Astrocyte (in vitro differentiated cells and primary cell): ENCODE data around the gene GSN. TPM values are rescaled to one million over a fixed set of nuclear protein-coding genes. Genes with fewer than 3 reads are reported as not detected.
A peak's percentile ranks its signal among the peaks of the same experiment; 100 is the strongest.
"Not testable (repeated sequence)": the region's sequence is repeated elsewhere in the genome, so short reads cannot be mapped to it uniquely, and the experiment has no call there.

Experiments
- DNase-seq: peaks from one replicate; pipeline ENCODE4 v3.0.0-alpha.2; 2010; ENCODE audit warnings: low read depth
- FAIRE-seq: peaks from 2 replicates; lab custom pipeline; 2011; peaks lifted over from hg19 to GRCh38; lab: Jason Lieb, UNC
- H2AFZ ChIP-seq: 2 replicates; pipeline ENCODE4 v1.6.0; 2012; ENCODE audit warnings: low read depth, low read length, inconsistent platforms
- H3K27ac ChIP-seq: 2 replicates; pipeline ENCODE4 v1.5.1; 2011; ENCODE audit warnings: low read depth, low read length, inconsistent platforms
- H3K27me3 ChIP-seq: 2 replicates; pipeline ENCODE4 v1.6.0; 2011; ENCODE audit warnings: low read length, inconsistent platforms; ENCODE audit not compliant: insufficient read depth
- H3K36me3 ChIP-seq: 2 replicates; pipeline ENCODE4 v1.5.1; 2011; ENCODE audit warnings: low read length, inconsistent platforms; ENCODE audit not compliant: insufficient read depth
- H3K4me1 ChIP-seq: 2 replicates; pipeline ENCODE4 v1.5.1; 2011; ENCODE audit warnings: low read length, inconsistent platforms; ENCODE audit not compliant: insufficient read depth
- H3K4me2 ChIP-seq: 2 replicates; pipeline ENCODE4 v1.6.0; 2012; ENCODE audit warnings: low read length, inconsistent platforms
- H3K4me3 ChIP-seq: 2 replicates; pipeline ENCODE4 v1.5.1; 2011; ENCODE audit warnings: low read depth, mild to moderate bottlenecking, low read length, inconsistent platforms; ENCODE audit not compliant: insufficient read depth
- H3K79me2 ChIP-seq: 2 replicates; pipeline ENCODE4 v1.6.0; 2012; ENCODE audit warnings: mild to moderate bottlenecking, low read length, inconsistent platforms; ENCODE audit not compliant: insufficient read depth
- H3K9ac ChIP-seq: 2 replicates; pipeline ENCODE4 v1.6.0; 2012; ENCODE audit warnings: mild to moderate bottlenecking, low read length, inconsistent platforms
- H3K9me3 ChIP-seq: 2 replicates; pipeline ENCODE4 v1.5.1; 2012; ENCODE audit warnings: low read depth, mild to moderate bottlenecking, low read length, inconsistent platforms; ENCODE audit not compliant: insufficient read depth
- H4K20me1 ChIP-seq: 2 replicates; pipeline ENCODE4 v1.6.0; 2012; ENCODE audit warnings: low read length, inconsistent platforms; ENCODE audit not compliant: insufficient read depth
- H3K27ac Mint-ChIP-seq: one replicate; pipeline ENCODE4 v1.8.0; 2021; ENCODE audit warnings: mild to moderate bottlenecking, mixed read lengths; ENCODE audit not compliant: unreplicated experiment
- H3K27me3 Mint-ChIP-seq: one replicate; pipeline ENCODE4 v1.8.0; 2021; ENCODE audit warnings: low read depth, mixed read lengths; ENCODE audit not compliant: unreplicated experiment
- H3K36me3 Mint-ChIP-seq: one replicate; pipeline ENCODE4 v1.8.0; 2021; ENCODE audit warnings: low read depth, mixed read lengths; ENCODE audit not compliant: unreplicated experiment
- H3K4me1 Mint-ChIP-seq: one replicate; pipeline ENCODE4 v1.8.0; 2021; ENCODE audit warnings: low read depth, mixed read lengths; ENCODE audit not compliant: unreplicated experiment
- H3K4me3 Mint-ChIP-seq: one replicate; pipeline ENCODE4 v1.8.0; 2021; ENCODE audit warnings: mild to moderate bottlenecking, moderate library complexity, mixed read lengths; ENCODE audit not compliant: unreplicated experiment
- H3K9me3 Mint-ChIP-seq: one replicate; pipeline ENCODE4 v1.8.0; 2021; ENCODE audit warnings: mild to moderate bottlenecking, mixed read lengths; ENCODE audit not compliant: unreplicated experiment
- EZH2 ChIP-seq: IDR thresholded peaks from 2 replicates; pipeline ENCODE4 v1.6.1; 2012; ENCODE audit warnings: mild to moderate bottlenecking, low read length, inconsistent platforms; ENCODE audit not compliant: insufficient read depth
- total RNA-seq: library from RNA; stranded (reverse); gene quantifications from 2 replicates; pipeline ENCODE4 v1.2.1, GENCODE V29; 2021
- TF ChIP-seq, protein P1 (sequence below): IDR thresholded peaks from 2 replicates; pipeline ENCODE4 v1.5.1; 2011; ENCODE audit warnings: low read depth, mild to moderate bottlenecking, inconsistent platforms, low read length, moderate library complexity; ENCODE audit not compliant: insufficient read depth

The GSN gene
- total RNA-seq, 1 donor from 2014 or later: 260 TPM

GRCh38 chr9:121289772-121290370, 21.9 kb downstream of the GSN start:
- Histone ChIP-seq H3K9me3 (no peaks in the 10 kb centered on the region), H3K79me2 (peaks cover 25% of the 10 kb centered on the region), H4K20me1 (peaks cover 20% of the 10 kb centered on the region), H3K4me2 (peak overlapping the region; percentile 55), H3K4me3 (no peak overlapping the region), H3K36me3 (peaks cover 8% of the 10 kb centered on the region), H3K27me3 (no peaks in the 10 kb centered on the region), H3K4me1 (peaks cover 42% of the 10 kb centered on the region), H2AFZ (no peak overlapping the region), H3K27ac (peak overlapping the region; percentile 57), H3K9ac (peak overlapping the region; percentile 39)
- peak overlapping the region; percentile 57 for H3K4me3 Mint-ChIP-seq
- H3K27me3 Mint-ChIP-seq: no peaks in the 10 kb centered on the region
- H3K4me1 Mint-ChIP-seq: peaks cover 39% of the 10 kb centered on the region
- peak overlapping the region; percentile 99 for H3K27ac Mint-ChIP-seq
- peaks cover 14% of the 10 kb centered on the region for H3K36me3 Mint-ChIP-seq
- FAIRE-seq (no peak), DNase-seq (no peak)
- TF ChIP-seq, protein P1, sequence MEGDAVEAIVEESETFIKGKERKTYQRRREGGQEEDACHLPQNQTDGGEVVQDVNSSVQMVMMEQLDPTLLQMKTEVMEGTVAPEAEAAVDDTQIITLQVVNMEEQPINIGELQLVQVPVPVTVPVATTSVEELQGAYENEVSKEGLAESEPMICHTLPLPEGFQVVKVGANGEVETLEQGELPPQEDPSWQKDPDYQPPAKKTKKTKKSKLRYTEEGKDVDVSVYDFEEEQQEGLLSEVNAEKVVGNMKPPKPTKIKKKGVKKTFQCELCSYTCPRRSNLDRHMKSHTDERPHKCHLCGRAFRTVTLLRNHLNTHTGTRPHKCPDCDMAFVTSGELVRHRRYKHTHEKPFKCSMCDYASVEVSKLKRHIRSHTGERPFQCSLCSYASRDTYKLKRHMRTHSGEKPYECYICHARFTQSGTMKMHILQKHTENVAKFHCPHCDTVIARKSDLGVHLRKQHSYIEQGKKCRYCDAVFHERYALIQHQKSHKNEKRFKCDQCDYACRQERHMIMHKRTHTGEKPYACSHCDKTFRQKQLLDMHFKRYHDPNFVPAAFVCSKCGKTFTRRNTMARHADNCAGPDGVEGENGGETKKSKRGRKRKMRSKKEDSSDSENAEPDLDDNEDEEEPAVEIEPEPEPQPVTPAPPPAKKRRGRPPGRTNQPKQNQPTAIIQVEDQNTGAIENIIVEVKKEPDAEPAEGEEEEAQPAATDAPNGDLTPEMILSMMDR: no peak
- TF ChIP-seq EZH2: no peak
- no peaks in the 10 kb centered on the region for H3K9me3 Mint-ChIP-seq

- peaks cover 31% of the 10 kb centered on the region for H3K4me1 ChIP-seq
- not testable (repeated sequence) for FAIRE-seq, H3K9me3 Mint-ChIP-seq, H3K27ac Mint-ChIP-seq, H2AFZ ChIP-seq, H3K27me3 Mint-ChIP-seq, H3K9me3 ChIP-seq, H3K36me3 ChIP-seq, H3K4me3 Mint-ChIP-seq, H3K4me3 ChIP-seq, H3K27ac ChIP-seq, H3K27me3 ChIP-seq, DNase-seq, H3K9ac ChIP-seq, H3K4me2 ChIP-seq
- peaks cover 30% of the 10 kb centered on the region for H3K79me2 ChIP-seq
- peaks cover 32% of the 10 kb centered on the region for H3K4me1 Mint-ChIP-seq
- H4K20me1 ChIP-seq: peaks cover 27% of the 10 kb centered on the region
- peaks cover 16% of the 10 kb centered on the region for H3K36me3 Mint-ChIP-seq
Observed at GRCh38 chr9:121291536-121291935, 23.6 kb downstream of the GSN start.

DNA sequence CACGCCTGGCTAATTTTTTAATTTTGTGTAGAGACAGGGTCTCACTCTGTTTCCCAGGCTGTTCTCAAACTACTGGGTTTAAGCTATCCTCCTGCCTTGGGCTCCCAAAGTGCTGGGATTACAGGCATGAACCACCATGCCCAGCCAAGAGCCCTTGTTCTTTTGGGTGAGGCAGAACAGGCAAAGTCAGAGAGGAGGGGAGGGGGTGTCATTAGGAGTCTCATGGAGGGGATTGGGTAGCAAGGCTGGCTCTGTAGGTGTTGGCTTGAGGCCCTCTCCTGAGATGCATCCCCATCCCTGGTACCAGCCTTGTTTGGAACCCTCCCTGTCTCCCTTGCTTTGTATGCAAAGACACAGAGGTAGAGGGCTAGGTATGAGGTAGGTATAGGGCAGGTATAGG, 24.1 kb downstream of the GSN start:
- FAIRE-seq (no peak), DNase-seq (no peak)
- Histone ChIP-seq H3K27ac (no peak overlapping the region), H3K9ac (no peak overlapping the region), H3K79me2 (peaks cover 32% of the 10 kb centered on the region), H3K9me3 (no peaks in the 10 kb centered on the region), H2AFZ (no peak overlapping the region), H3K36me3 (peaks cover 9% of the 10 kb centered on the region), H3K4me3 (no peak overlapping the region), H3K4me1 (peaks cover 26% of the 10 kb centered on the region), H4K20me1 (peaks cover 30% of the 10 kb centered on the region), H3K4me2 (no peak overlapping the region), H3K27me3 (no peaks in the 10 kb centered on the region)
- peaks cover 30% of the 10 kb centered on the region for H3K4me1 Mint-ChIP-seq
- H3K36me3 Mint-ChIP-seq: peaks cover 16% of the 10 kb centered on the region
- H3K27me3 Mint-ChIP-seq: no peaks in the 10 kb centered on the region
- no peaks in the 10 kb centered on the region for H3K9me3 Mint-ChIP-seq
- no peak overlapping the region for H3K27ac Mint-ChIP-seq
- TF ChIP-seq, protein P1: no peak
- TF ChIP-seq EZH2: no peak
- no peak overlapping the region for H3K4me3 Mint-ChIP-seq
